GM06990 (cell line): Measurements from ENCODE around the gene IRF2BP1.

Experiments
- DNase-seq: peaks from one replicate; pipeline ENCODE4 v3.0.0-alpha.2; 2011; ENCODE audit not compliant: insufficient read length; ENCODE audit errors: extremely low read depth
- H3K27me3 ChIP-seq: replicated peaks from 2 replicates; pipeline ENCODE4 v1.6.0; 2011; ENCODE audit warnings: low read length; ENCODE audit not compliant: control insufficient read depth, insufficient read depth
- H3K36me3 ChIP-seq: 2 replicates; pipeline ENCODE4 v1.5.1; 2011; ENCODE audit warnings: low read length; ENCODE audit not compliant: control insufficient read depth, insufficient read depth
- H3K4me3 ChIP-seq: replicated peaks from 2 replicates; pipeline ENCODE4 v1.5.1; 2011; ENCODE audit warnings: low read depth, mild to moderate bottlenecking, control low read depth, low read length
- CTCF ChIP-seq: IDR thresholded peaks from 2 replicates; pipeline ENCODE4 v1.5.1; 2011; ENCODE audit warnings: low read length, control low read depth, mild to moderate bottlenecking, inconsistent platforms; ENCODE audit not compliant: insufficient read depth, poor library complexity, severe bottlenecking

The IRF2BP1 gene

GRCh38 chr19:45883881-45884681, 1.9 kb downstream of the IRF2BP1 start:
- DNase-seq, result no peak
- H3K27me3 ChIP-seq, result no peaks in the 10 kb centered on the region
- TF ChIP-seq CTCF, result no peak
- no peaks in the 10 kb centered on the region for H3K36me3 ChIP-seq
- H3K4me3 ChIP-seq, result no peak overlapping the region

GRCh38 chr19:45883586-45883880, 2.4 kb downstream of the IRF2BP1 start:
- Histone ChIP-seq H3K36me3 (no peaks in the 10 kb centered on the region), H3K4me3 (no peak overlapping the region), H3K27me3 (no peaks in the 10 kb centered on the region)
- no peak for DNase-seq
- no peak for TF ChIP-seq CTCF

GRCh38 chr19:45882652-45883585, 3.0 kb downstream of the IRF2BP1 start:
- no peaks in the 10 kb centered on the region for H3K27me3 ChIP-seq
- peak; percentile 100 for TF ChIP-seq CTCF
- DNase-seq, result peak; percentile 95
- H3K4me3 ChIP-seq, result peak overlapping the region; percentile 68
- H3K36me3 ChIP-seq, result no peaks in the 10 kb centered on the region

GRCh38 chr19:45881909-45882528, 3.9 kb downstream of the IRF2BP1 start:
- no peak for DNase-seq
- H3K36me3 ChIP-seq, result no peaks in the 10 kb centered on the region
- H3K4me3 ChIP-seq, result no peak overlapping the region
- no peaks in the 10 kb centered on the region for H3K27me3 ChIP-seq
- no peak for TF ChIP-seq CTCF

- no peak for DNase-seq
- no peak for TF ChIP-seq CTCF
- Histone ChIP-seq H3K27me3 (no peaks in the 10 kb centered on the region), H3K4me3 (no peak overlapping the region), H3K36me3 (no peaks in the 10 kb centered on the region)
Measured at GRCh38 chr19:45881082-45881908, 4.6 kb downstream of the IRF2BP1 start.
